ENCODE measurements around the gene CDK7. TPM values are rescaled to one million over a fixed set of nuclear protein-coding genes. Genes with fewer than 3 reads are reported as not detected.

Gene CDK7
- total RNA-seq, 1 donor from 2014 or later, result 31.3 TPM

GRCh38 chr5:69257577-69257976 lies 22.9 kb downstream of the CDK7 start:
- Histone ChIP-seq H3K36me3 (ENCODE audit: control insufficient read depth in 3 of 3, insufficient read depth in 3 of 3, low read length in 3 of 3) (peaks cover 4 to 26% (median 26%) of the 10 kb centered on the region in 3 donors), H3K9ac (ENCODE audit: low read depth in 1 of 3, low read length in 3 of 3) (no peak overlapping the region), H3K9me3 (ENCODE audit: control insufficient read depth in 3 of 3, low read length in 3 of 3) (no peaks in the 10 kb centered on the region), H3K27me3 (ENCODE audit: control insufficient read depth in 3 of 3, insufficient read depth in 3 of 3, low read length in 3 of 3) (no peaks in the 10 kb centered on the region), H3K4me1 (ENCODE audit: control insufficient read depth in 3 of 3, insufficient read depth in 3 of 3, low read length in 3 of 3) (no peaks in the 10 kb centered on the region), H3K27ac (ENCODE audit: low read depth, low read length) (no peak overlapping the region), H3K4me3 (ENCODE audit: low read length in 3 of 3) (no peak overlapping the region)

- peaks cover 4 to 33% (median 31%) of the 10 kb centered on the region in 3 donors for H3K36me3 ChIP-seq (ENCODE audit: control insufficient read depth in 3 of 3, insufficient read depth in 3 of 3, low read length in 3 of 3)
- H3K9ac ChIP-seq (ENCODE audit: low read depth in 1 of 3, low read length in 3 of 3), result no peak overlapping the region
- H3K27ac ChIP-seq (ENCODE audit: low read depth, low read length), result no peak overlapping the region
These were observed 26.3 kb downstream of the CDK7 start for GRCh38 chr5:69261034-69261433.

GRCh38 chr5:69265931-69266330 lies 31.2 kb downstream of the CDK7 start:
- Histone ChIP-seq H3K9ac (ENCODE audit: low read depth in 1 of 3, low read length in 3 of 3) (no peak overlapping the region), H3K27ac (ENCODE audit: low read depth, low read length) (no peak overlapping the region), H3K4me3 (ENCODE audit: low read length in 3 of 3) (no peak overlapping the region), H3K27me3 (ENCODE audit: control insufficient read depth in 3 of 3, insufficient read depth in 3 of 3, low read length in 3 of 3) (no peaks in the 10 kb centered on the region), H3K9me3 (ENCODE audit: control insufficient read depth in 3 of 3, low read length in 3 of 3) (no peaks in the 10 kb centered on the region), H3K4me1 (ENCODE audit: control insufficient read depth in 3 of 3, insufficient read depth in 3 of 3, low read length in 3 of 3) (no peaks in the 10 kb centered on the region), H3K36me3 (ENCODE audit: control insufficient read depth in 3 of 3, insufficient read depth in 3 of 3, low read length in 3 of 3) (peaks cover 5 to 25% (median 20%) of the 10 kb centered on the region in 3 donors)

More at GRCh38 chr5:69261034-69261433, 26.3 kb downstream of the CDK7 start:
- Histone ChIP-seq H3K27me3 (ENCODE audit: control insufficient read depth in 3 of 3, insufficient read depth in 3 of 3, low read length in 3 of 3) (no peaks in the 10 kb centered on the region), H3K9me3 (ENCODE audit: control insufficient read depth in 3 of 3, low read length in 3 of 3) (no peaks in the 10 kb centered on the region), H3K4me3 (ENCODE audit: low read length in 3 of 3) (no peak overlapping the region), H3K4me1 (ENCODE audit: control insufficient read depth in 3 of 3, insufficient read depth in 3 of 3, low read length in 3 of 3) (no peaks in the 10 kb centered on the region)

- Histone ChIP-seq H3K36me3 (ENCODE audit: control insufficient read depth in 3 of 3, insufficient read depth in 3 of 3, low read length in 3 of 3) (peaks cover 2 to 22% (median 15%) of the 10 kb centered on the region in 3 donors), H3K27ac (ENCODE audit: low read depth, low read length) (no peak overlapping the region), H3K27me3 (ENCODE audit: control insufficient read depth in 3 of 3, insufficient read depth in 3 of 3, low read length in 3 of 3) (no peaks in the 10 kb centered on the region), H3K4me3 (ENCODE audit: low read length in 3 of 3) (no peak overlapping the region), H3K9me3 (ENCODE audit: control insufficient read depth in 3 of 3, low read length in 3 of 3) (no peaks in the 10 kb centered on the region), H3K9ac (ENCODE audit: low read depth in 1 of 3, low read length in 3 of 3) (no peak overlapping the region), H3K4me1 (ENCODE audit: control insufficient read depth in 3 of 3, insufficient read depth in 3 of 3, low read length in 3 of 3) (no peaks in the 10 kb centered on the region)
These were observed 34.2 kb downstream of the CDK7 start for GRCh38 chr5:69268899-69269298.

GRCh38 chr5:69270840-69271239 lies 36.2 kb downstream of the CDK7 start:
- no peak overlapping the region for H3K4me3 ChIP-seq (ENCODE audit: low read length in 3 of 3)
- H3K9me3 ChIP-seq (ENCODE audit: control insufficient read depth in 3 of 3, low read length in 3 of 3), result no peaks in the 10 kb centered on the region
- peaks cover 2 to 21% (median 15%) of the 10 kb centered on the region in 3 donors for H3K36me3 ChIP-seq (ENCODE audit: control insufficient read depth in 3 of 3, insufficient read depth in 3 of 3, low read length in 3 of 3)
- no peak overlapping the region for H3K27ac ChIP-seq (ENCODE audit: low read depth, low read length)
- no peak overlapping the region for H3K9ac ChIP-seq (ENCODE audit: low read depth in 1 of 3, low read length in 3 of 3)
- no peaks in the 10 kb centered on the region for H3K27me3 ChIP-seq (ENCODE audit: control insufficient read depth in 3 of 3, insufficient read depth in 3 of 3, low read length in 3 of 3)
- no peaks in the 10 kb centered on the region for H3K4me1 ChIP-seq (ENCODE audit: control insufficient read depth in 3 of 3, insufficient read depth in 3 of 3, low read length in 3 of 3)

GRCh38 chr5:69271376-69271775 lies 36.7 kb downstream of the CDK7 start:
- H3K27me3 ChIP-seq (ENCODE audit: control insufficient read depth in 3 of 3, insufficient read depth in 3 of 3, low read length in 3 of 3), result no peaks in the 10 kb centered on the region
- H3K36me3 ChIP-seq (ENCODE audit: control insufficient read depth in 3 of 3, insufficient read depth in 3 of 3, low read length in 3 of 3), result peaks cover under 1 to 19% (median 15%) of the 10 kb centered on the region in 3 donors
- H3K4me3 ChIP-seq (ENCODE audit: low read length in 3 of 3), result no peak overlapping the region
- H3K9ac ChIP-seq (ENCODE audit: low read depth in 1 of 3, low read length in 3 of 3), result no peak overlapping the region
- H3K27ac ChIP-seq (ENCODE audit: low read depth, low read length), result no peak overlapping the region
- no peaks in the 10 kb centered on the region for H3K9me3 ChIP-seq (ENCODE audit: control insufficient read depth in 3 of 3, low read length in 3 of 3)
- no peaks in the 10 kb centered on the region for H3K4me1 ChIP-seq (ENCODE audit: control insufficient read depth in 3 of 3, insufficient read depth in 3 of 3, low read length in 3 of 3)

- no peaks in the 10 kb centered on the region for H3K4me1 ChIP-seq (ENCODE audit: control insufficient read depth in 3 of 3, insufficient read depth in 3 of 3, low read length in 3 of 3)
- H3K36me3 ChIP-seq (ENCODE audit: control insufficient read depth in 3 of 3, insufficient read depth in 3 of 3, low read length in 3 of 3), result peaks cover 9 to 28% (median 19%) of the 10 kb centered on the region in 3 donors
- no peak overlapping the region for H3K4me3 ChIP-seq (ENCODE audit: low read length in 3 of 3)
- no peaks in the 10 kb centered on the region for H3K9me3 ChIP-seq (ENCODE audit: control insufficient read depth in 3 of 3, low read length in 3 of 3)
- H3K27me3 ChIP-seq (ENCODE audit: control insufficient read depth in 3 of 3, insufficient read depth in 3 of 3, low read length in 3 of 3), result no peaks in the 10 kb centered on the region
- H3K27ac ChIP-seq (ENCODE audit: low read depth, low read length), result no peak overlapping the region
- H3K9ac ChIP-seq (ENCODE audit: low read depth in 1 of 3, low read length in 3 of 3), result no peak overlapping the region
These were observed 40.9 kb downstream of the CDK7 start for GRCh38 chr5:69275563-69275962.

- H3K4me1 ChIP-seq (ENCODE audit: control insufficient read depth in 3 of 3, insufficient read depth in 3 of 3, low read length in 3 of 3), result no peaks in the 10 kb centered on the region
- no peak overlapping the region for H3K4me3 ChIP-seq (ENCODE audit: low read length in 3 of 3)
- H3K27ac ChIP-seq (ENCODE audit: low read depth, low read length), result no peak overlapping the region
- no peaks in the 10 kb centered on the region for H3K9me3 ChIP-seq (ENCODE audit: control insufficient read depth in 3 of 3, low read length in 3 of 3)
- no peak overlapping the region for H3K9ac ChIP-seq (ENCODE audit: low read depth in 1 of 3, low read length in 3 of 3)
- H3K27me3 ChIP-seq (ENCODE audit: control insufficient read depth in 3 of 3, insufficient read depth in 3 of 3, low read length in 3 of 3), result no peaks in the 10 kb centered on the region
- peaks cover 9 to 29% (median 23%) of the 10 kb centered on the region in 3 donors for H3K36me3 ChIP-seq (ENCODE audit: control insufficient read depth in 3 of 3, insufficient read depth in 3 of 3, low read length in 3 of 3)
These were observed 41.9 kb downstream of the CDK7 start for GRCh38 chr5:69276422-69277174.

GRCh38 chr5:69279517-69279916 lies 44.8 kb downstream of the CDK7 start:
- H3K4me3 ChIP-seq (ENCODE audit: low read length in 3 of 3), result no peak overlapping the region
- H3K4me1 ChIP-seq (ENCODE audit: control insufficient read depth in 3 of 3, insufficient read depth in 3 of 3, low read length in 3 of 3), result no peaks in the 10 kb centered on the region
- no peak overlapping the region for H3K9ac ChIP-seq (ENCODE audit: low read depth in 1 of 3, low read length in 3 of 3)
- H3K36me3 ChIP-seq (ENCODE audit: control insufficient read depth in 3 of 3, insufficient read depth in 3 of 3, low read length in 3 of 3), result peaks cover 9 to 22% (median 16%) of the 10 kb centered on the region in 3 donors
- no peak overlapping the region for H3K27ac ChIP-seq (ENCODE audit: low read depth, low read length)
- H3K27me3 ChIP-seq (ENCODE audit: control insufficient read depth in 3 of 3, insufficient read depth in 3 of 3, low read length in 3 of 3), result no peaks in the 10 kb centered on the region
- H3K9me3 ChIP-seq (ENCODE audit: control insufficient read depth in 3 of 3, low read length in 3 of 3), result no peaks in the 10 kb centered on the region

- Histone ChIP-seq H3K9me3 (ENCODE audit: control insufficient read depth in 3 of 3, low read length in 3 of 3) (no peaks in the 10 kb centered on the region), H3K27ac (ENCODE audit: low read depth, low read length) (no peak overlapping the region), H3K4me1 (ENCODE audit: control insufficient read depth in 3 of 3, insufficient read depth in 3 of 3, low read length in 3 of 3) (peaks cover 4 to 8% (median 6%) of the 10 kb centered on the region in 3 donors), H3K4me3 (ENCODE audit: low read length in 3 of 3) (no peak overlapping the region), H3K27me3 (ENCODE audit: control insufficient read depth in 3 of 3, insufficient read depth in 3 of 3, low read length in 3 of 3) (no peaks in the 10 kb centered on the region), H3K9ac (ENCODE audit: low read depth in 1 of 3, low read length in 3 of 3) (no peak overlapping the region), H3K36me3 (ENCODE audit: control insufficient read depth in 3 of 3, insufficient read depth in 3 of 3, low read length in 3 of 3) (peaks cover 11 to 25% (median 16%) of the 10 kb centered on the region in 3 donors)
These were observed 46.4 kb downstream of the CDK7 start for GRCh38 chr5:69281114-69281513.

All from skeletal muscle tissue (tissue), 4 donors.